ENCODE data around the gene C1QTNF2. TPM values are rescaled to one million over a fixed set of nuclear protein-coding genes. Genes with fewer than 3 reads are reported as not detected.

C1QTNF2 gene
- total and polyA plus RNA-seq, 2 of the 8 experiments (the other 6 are each of a cell fraction or from before 2014, with no cell fraction given): 1.0 to 2.0 TPM

DNA sequence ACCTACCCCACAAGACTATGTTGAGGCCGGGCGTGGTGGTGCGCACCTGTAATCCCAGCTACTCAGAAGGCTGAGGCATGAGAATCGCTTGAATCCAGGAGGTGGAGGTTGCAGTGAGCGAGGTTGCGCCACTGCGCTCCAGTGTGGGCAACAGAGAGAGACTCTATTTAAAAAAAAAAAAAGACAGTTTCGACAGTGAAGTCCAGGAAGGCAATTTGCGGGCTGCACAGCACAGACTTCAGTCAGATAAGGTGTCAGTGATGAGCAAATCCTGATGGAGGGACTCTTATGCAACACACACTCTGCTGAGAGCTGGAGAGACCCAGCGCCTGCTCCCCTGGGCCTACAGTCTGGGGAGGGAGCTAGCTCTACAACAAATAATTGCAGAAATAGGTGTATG is 72.2 kb downstream of the C1QTNF2 start:
- Histone ChIP-seq H2BK15ac (ENCODE audit: low read length) (no peak overlapping the region), H4K5ac (ENCODE audit: insufficient read length, low read depth, low read length) (no peak overlapping the region), H2BK5ac (ENCODE audit: low read depth, low read length) (no peak overlapping the region), H3K36me3 (ENCODE audit: control insufficient read depth in 2 of 4, insufficient read depth in 4 of 4, low read length in 3 of 4) (peaks cover 0 to 8% (median under 1%) of the 10 kb centered on the region in 4 experiments; a peak in 3 of 8 replicates), H3K79me2 (ENCODE audit: control insufficient read depth in 1 of 2, insufficient read depth in 2 of 2, low read length in 2 of 2) (peaks cover 16 to 89% of the 10 kb centered on the region in 2 experiments), H3K4me1 (replicated peaks in 1 of 4; ENCODE audit: control insufficient read depth in 3 of 4, insufficient read depth in 4 of 4, low read length in 3 of 4) (peaks cover 6 to 16% (median 14%) of the 10 kb centered on the region in 4 experiments), H3K4ac (replicated peaks; ENCODE audit: insufficient read length, low read depth, low read length) (no peak overlapping the region), H4K91ac (replicated peaks; ENCODE audit: insufficient read length, low read length) (no peak overlapping the region), H3K27me3 (replicated peaks in 1 of 4; ENCODE audit: control insufficient read depth in 3 of 4, extremely low read depth in 1 of 4, insufficient read depth in 3 of 4, low read length in 3 of 4) (no peaks in the 10 kb centered on the region), H3K56ac (replicated peaks; ENCODE audit: insufficient read length, low read depth, low read length) (no peak overlapping the region), H2BK20ac (ENCODE audit: low read length) (no peak overlapping the region), H3K4me3 (ENCODE audit: extremely low read depth in 1 of 4, insufficient read depth in 2 of 4, low read depth in 3 of 4, low read length in 4 of 4) (no peak overlapping the region), H2AFZ (ENCODE audit: low read length) (no peak overlapping the region), H4K20me1 (replicated peaks in 1 of 2; ENCODE audit: control insufficient read depth in 1 of 2, insufficient read depth in 2 of 2, low read length in 2 of 2) (peaks cover 1 to 12% of the 10 kb centered on the region in 2 experiments), H3K18ac (ENCODE audit: extremely low read depth, low read length) (no peak overlapping the region), H3K23ac (ENCODE audit: insufficient read length) (no peak overlapping the region), H3K9me3 (ENCODE audit: insufficient read depth in 2 of 2, low read depth in 1 of 2, low read length in 1 of 2) (no peaks in the 10 kb centered on the region), H2BK12ac (ENCODE audit: low read depth, low read length) (no peak overlapping the region), H3K9ac (replicated peaks in 1 of 4; ENCODE audit: extremely low read depth in 1 of 4, low read depth in 3 of 4, low read length in 3 of 4) (no peak overlapping the region), H3K4me2 (ENCODE audit: insufficient read depth in 1 of 2, low read depth in 2 of 2, low read length in 2 of 2) (no peak overlapping the region), H3K79me1 (ENCODE audit: low read depth, low read length) (peaks cover 22% of the 10 kb centered on the region), H2AK5ac (ENCODE audit: low read depth, low read length) (no peak overlapping the region), H4K8ac (ENCODE audit: extremely low read depth, insufficient read depth, low read length) (no peak overlapping the region), H3K23me2 (ENCODE audit: low read depth, low read length) (no peaks in the 10 kb centered on the region), H3K14ac (ENCODE audit: insufficient read length) (no peak overlapping the region), H3K27ac (ENCODE audit: low read depth, low read length) (no peak overlapping the region), H2BK120ac (replicated peaks; ENCODE audit: low read depth, low read length) (no peak overlapping the region)
- TF ChIP-seq EZH2 (IDR thresholded peaks at IDR 0.05; ENCODE audit: low read depth, low read length, severe bottlenecking) (no peak), KDM1A (IDR thresholded peaks at IDR 0.05; ENCODE audit: borderline replicate concordance, low read length) (no peak), CBX8 (IDR thresholded peaks at IDR 0.05; ENCODE audit: borderline replicate concordance, low read depth, low read length) (no peak)
- CTCF ChIA-PET (ENCODE audit: partially characterized antibody): interaction anchor here (1.0 to 1.1 kb wide), 3 partner anchors 47 to 276 kb away, joined by 3 to 4 read pairs (median 3); no protein-coding TSS in a partner anchor
- POLR2A ChIA-PET (ENCODE audit: partially characterized antibody): interaction anchor here (0.6 to 2.5 kb wide), 5 partner anchors 10 to 525 kb away, joined by 3 to 12 read pairs (median 3); partner anchors contain the start of gene CCNJL
- FAIRE-seq (no peak), DNase-seq (ENCODE audit: low read depth in 1 of 2, low spot score in 2 of 2) (no peak)
- 86% methylated on average over 7 of the region's 10 CpGs; no CpG with 5 or more reads in 1 of the 2 experiments for WGBS, 2 experiments (ENCODE audit: extremely low coverage in 1 of 2, insufficient coverage in 1 of 2, insufficient read length in 1 of 2, insufficient replicate concordance in 2 of 2, low coverage in 1 of 2, low lambda C conversion rate in 2 of 2, missing lambda C conversion rate in 1 of 2)
